Measurements from ENCODE around the gene PM20D2.

Gene PM20D2

DNA sequence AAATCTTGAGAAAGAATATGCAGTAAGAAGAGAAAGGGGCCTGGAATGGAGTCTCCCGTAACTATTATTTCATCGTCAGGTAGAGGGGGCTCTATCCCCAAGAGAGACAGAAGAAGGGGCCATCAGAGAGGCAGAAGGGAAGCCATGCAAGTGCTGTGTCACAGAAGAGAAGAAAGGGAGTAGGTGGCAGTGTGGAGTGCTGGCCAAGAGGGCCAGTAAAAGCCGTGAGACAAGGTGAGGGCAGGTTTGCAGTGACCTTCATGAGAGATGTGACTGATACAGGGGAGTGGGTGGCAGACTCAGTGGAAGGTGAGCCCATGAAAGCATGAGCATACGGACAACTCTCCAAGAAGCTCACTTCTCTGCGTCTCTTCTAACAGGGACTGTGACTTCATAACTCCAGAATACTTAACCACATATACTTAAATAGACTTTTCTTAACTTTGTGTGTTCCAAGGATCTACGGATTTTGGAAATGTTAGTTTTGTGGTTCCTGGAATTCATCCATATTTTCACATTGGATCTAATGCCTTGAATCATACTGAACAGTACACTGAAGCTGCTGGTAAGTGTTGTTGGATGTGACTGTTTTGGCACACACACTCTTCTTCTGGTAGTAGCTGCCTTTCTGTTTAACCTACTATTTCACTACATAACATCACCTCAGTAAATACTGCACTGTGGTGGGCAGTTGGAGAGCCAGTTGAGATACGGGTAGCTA is 15.6 kb downstream of the PM20D2 start:
- H4K20me1 ChIP-seq (ENCODE audit: insufficient read depth, low read length, poor library complexity, severe bottlenecking), result no peaks in the 10 kb centered on the region
- no peaks in the 10 kb centered on the region for H3K4me1 ChIP-seq (ENCODE audit: insufficient read depth, low read length, poor library complexity, severe bottlenecking)
- no peak overlapping the region for H3K4me2 ChIP-seq (ENCODE audit: low read depth, low read length, poor library complexity, severe bottlenecking)
- peaks cover 35% of the 10 kb centered on the region; the same call in 1 of the 2 replicates for H3K36me3 ChIP-seq (ENCODE audit: insufficient read depth, low read length)
- no peaks in the 10 kb centered on the region for H3K79me2 ChIP-seq (ENCODE audit: insufficient read depth, low read length)
- no peak overlapping the region for H3K4me3 ChIP-seq (ENCODE audit: low read length, poor library complexity, severe bottlenecking)
- H3K9me2 ChIP-seq (replicated peaks; ENCODE audit: low read depth, low read length), result no peaks in the 10 kb centered on the region
- H3K9ac ChIP-seq (ENCODE audit: low read depth, low read length, poor library complexity, severe bottlenecking), result no peak overlapping the region
- H3K9me3 ChIP-seq (ENCODE audit: insufficient read depth, low read depth, low read length), result no peaks in the 10 kb centered on the region
- H3F3A ChIP-seq (ENCODE audit: low read depth), result no peaks in the 10 kb centered on the region
- no peak overlapping the region for H2AFZ ChIP-seq (ENCODE audit: low read length)
- no peaks in the 10 kb centered on the region for H3K27me3 ChIP-seq (ENCODE audit: insufficient read depth, low read length, poor library complexity, severe bottlenecking)
- TF ChIP-seq EZH2phosphoT487 (IDR thresholded peaks at IDR 0.05; ENCODE audit: borderline replicate concordance), result no peak
- TF ChIP-seq, protein P1, sequence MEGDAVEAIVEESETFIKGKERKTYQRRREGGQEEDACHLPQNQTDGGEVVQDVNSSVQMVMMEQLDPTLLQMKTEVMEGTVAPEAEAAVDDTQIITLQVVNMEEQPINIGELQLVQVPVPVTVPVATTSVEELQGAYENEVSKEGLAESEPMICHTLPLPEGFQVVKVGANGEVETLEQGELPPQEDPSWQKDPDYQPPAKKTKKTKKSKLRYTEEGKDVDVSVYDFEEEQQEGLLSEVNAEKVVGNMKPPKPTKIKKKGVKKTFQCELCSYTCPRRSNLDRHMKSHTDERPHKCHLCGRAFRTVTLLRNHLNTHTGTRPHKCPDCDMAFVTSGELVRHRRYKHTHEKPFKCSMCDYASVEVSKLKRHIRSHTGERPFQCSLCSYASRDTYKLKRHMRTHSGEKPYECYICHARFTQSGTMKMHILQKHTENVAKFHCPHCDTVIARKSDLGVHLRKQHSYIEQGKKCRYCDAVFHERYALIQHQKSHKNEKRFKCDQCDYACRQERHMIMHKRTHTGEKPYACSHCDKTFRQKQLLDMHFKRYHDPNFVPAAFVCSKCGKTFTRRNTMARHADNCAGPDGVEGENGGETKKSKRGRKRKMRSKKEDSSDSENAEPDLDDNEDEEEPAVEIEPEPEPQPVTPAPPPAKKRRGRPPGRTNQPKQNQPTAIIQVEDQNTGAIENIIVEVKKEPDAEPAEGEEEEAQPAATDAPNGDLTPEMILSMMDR (conservative IDR thresholded peaks at IDR 0.05; ENCODE audit: low read length), result peak; percentile 50

DNA sequence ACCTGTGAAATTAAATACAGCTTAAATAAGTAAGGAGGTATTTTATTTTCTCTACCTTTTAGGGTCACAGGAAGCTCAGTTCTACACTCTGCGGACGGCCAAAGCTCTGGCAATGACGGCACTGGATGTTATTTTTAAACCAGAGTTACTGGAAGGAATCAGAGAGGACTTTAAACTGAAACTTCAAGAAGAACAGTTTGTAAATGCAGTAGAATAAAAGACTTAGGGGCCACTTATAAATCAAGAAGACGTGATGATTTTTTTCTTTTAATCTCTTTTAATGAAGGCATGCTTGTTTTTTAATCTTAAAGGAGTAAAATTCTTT is 16.2 kb downstream of the PM20D2 start:
- H3K36me3 ChIP-seq (ENCODE audit: insufficient read depth, low read length), result peaks cover 34% of the 10 kb centered on the region; the same call in 1 of the 2 replicates
- no peaks in the 10 kb centered on the region for H3K4me1 ChIP-seq (ENCODE audit: insufficient read depth, low read length, poor library complexity, severe bottlenecking)
- H3K9me3 ChIP-seq (ENCODE audit: insufficient read depth, low read depth, low read length), result no peaks in the 10 kb centered on the region
- H3K4me3 ChIP-seq (ENCODE audit: low read length, poor library complexity, severe bottlenecking), result no peak overlapping the region
- no peak overlapping the region for H3K4me2 ChIP-seq (ENCODE audit: low read depth, low read length, poor library complexity, severe bottlenecking)
- H3K9ac ChIP-seq (ENCODE audit: low read depth, low read length, poor library complexity, severe bottlenecking), result no peak overlapping the region
- H3K79me2 ChIP-seq (ENCODE audit: insufficient read depth, low read length), result no peaks in the 10 kb centered on the region
- H3K27me3 ChIP-seq (ENCODE audit: insufficient read depth, low read length, poor library complexity, severe bottlenecking), result no peaks in the 10 kb centered on the region
- no peaks in the 10 kb centered on the region for H3K9me2 ChIP-seq (replicated peaks; ENCODE audit: low read depth, low read length)
- TF ChIP-seq, protein P1 (conservative IDR thresholded peaks at IDR 0.05; ENCODE audit: low read length), result no peak
- no peak for TF ChIP-seq EZH2phosphoT487 (IDR thresholded peaks at IDR 0.05; ENCODE audit: borderline replicate concordance)
- no peak overlapping the region for H2AFZ ChIP-seq (ENCODE audit: low read length)
- H4K20me1 ChIP-seq (ENCODE audit: insufficient read depth, low read length, poor library complexity, severe bottlenecking), result no peaks in the 10 kb centered on the region
- no peaks in the 10 kb centered on the region for H3F3A ChIP-seq (ENCODE audit: low read depth)

- Histone ChIP-seq H3K9me2 (replicated peaks; ENCODE audit: low read depth, low read length) (no peaks in the 10 kb centered on the region), H3K4me1 (ENCODE audit: insufficient read depth, low read length, poor library complexity, severe bottlenecking) (no peaks in the 10 kb centered on the region), H3K36me3 (ENCODE audit: insufficient read depth, low read length) (no peaks in the 10 kb centered on the region), H3K27me3 (ENCODE audit: insufficient read depth, low read length, poor library complexity, severe bottlenecking) (no peaks in the 10 kb centered on the region), H3K79me2 (ENCODE audit: insufficient read depth, low read length) (no peaks in the 10 kb centered on the region), H3K9ac (ENCODE audit: low read depth, low read length, poor library complexity, severe bottlenecking) (no peak overlapping the region), H4K20me1 (ENCODE audit: insufficient read depth, low read length, poor library complexity, severe bottlenecking) (no peaks in the 10 kb centered on the region), H3K4me3 (ENCODE audit: low read length, poor library complexity, severe bottlenecking) (no peak overlapping the region), H3K4me2 (ENCODE audit: low read depth, low read length, poor library complexity, severe bottlenecking) (no peak overlapping the region), H3F3A (ENCODE audit: low read depth) (no peaks in the 10 kb centered on the region), H2AFZ (ENCODE audit: low read length) (no peak overlapping the region), H3K9me3 (ENCODE audit: insufficient read depth, low read depth, low read length) (no peaks in the 10 kb centered on the region)
- TF ChIP-seq, protein P1 (conservative IDR thresholded peaks at IDR 0.05; ENCODE audit: low read length), result no peak
- TF ChIP-seq EZH2phosphoT487 (IDR thresholded peaks at IDR 0.05; ENCODE audit: borderline replicate concordance), result no peak
Measured at GRCh38 chr6:89172131-89172530, 26.3 kb downstream of the PM20D2 start.
